HCT116 (cell line): Measurements from ENCODE around the gene ZSCAN29.
"Not testable (repeated sequence)": the region's sequence is repeated elsewhere in the genome, so short reads cannot be mapped to it uniquely, and the experiment has no call there.

ENCODE experiments used
- ATF3 ChIP-seq: IDR thresholded peaks from 2 replicates; pipeline ENCODE4 v1.6.1; 2012
- EZH2 ChIP-seq: fragments of 200-600 bp; sonication (generic); IDR thresholded peaks from 2 replicates; pipeline ENCODE4 v1.6.1; 2017; ENCODE audit warnings: antibody characterized with exemption, mixed run types
- EZH2phosphoT487 ChIP-seq: fragments of 200-600 bp; IDR thresholded peaks from 2 replicates; pipeline ENCODE4 v1.6.1; 2018; ENCODE audit warnings: antibody characterized with exemption, borderline replicate concordance
- JUND ChIP-seq: IDR thresholded peaks from 2 replicates; pipeline ENCODE4 v1.6.1; 2012
- POLR2A ChIP-seq: IDR thresholded peaks from 2 replicates; pipeline ENCODE4 v1.7.0; 2011; ENCODE audit warnings: borderline replicate concordance; ENCODE audit not compliant: insufficient read depth, insufficient read length; ENCODE audit errors: extremely low read depth
- RAD21 ChIP-seq: IDR thresholded peaks from 2 replicates; pipeline ENCODE4 v1.6.1; 2012; ENCODE audit warnings: low read depth, mild to moderate bottlenecking
- REST ChIP-seq: IDR thresholded peaks from 2 replicates; pipeline ENCODE4 v1.6.1; 2012; ENCODE audit warnings: low read depth
- SIN3A ChIP-seq: IDR thresholded peaks from 2 replicates; pipeline ENCODE4 v1.6.1; 2012; ENCODE audit warnings: low read depth
- SP1 ChIP-seq: IDR thresholded peaks from 2 replicates; pipeline ENCODE4 v1.6.1; 2012; ENCODE audit warnings: low read depth
- SRF ChIP-seq: IDR thresholded peaks from 2 replicates; pipeline ENCODE4 v1.6.1; 2012; ENCODE audit warnings: low read depth
- ZNF274 ChIP-seq: fragments of 200-500 bp; sonication (Bioruptor generic); IDR thresholded peaks from 2 replicates; pipeline ENCODE4 v1.6.1; 2014; ENCODE audit warnings: mild to moderate bottlenecking, low read depth, low read length, inconsistent platforms
- TF ChIP-seq, protein P1 (sequence below), 3 experiments: fragments of 200-600 bp in 1 of 3; sonication (generic) in 1 of 3; IDR thresholded peaks in 2 of 3; conservative IDR thresholded peaks in 1 of 3; 2 replicates each; pipeline ENCODE4 v1.5.1; 2012 to 2017; ENCODE audit warnings: low read depth in 2 of 3, low read length in 2 of 3, antibody characterized with exemption in 1 of 3, borderline replicate concordance in 1 of 3, control low read depth in 1 of 3, mild to moderate bottlenecking in 1 of 3, mixed read lengths in 1 of 3, mixed run types in 1 of 3, moderate library complexity in 1 of 3; ENCODE audit not compliant: insufficient read depth in 1 of 3
- TF ChIP-seq, protein P2 (sequence below): IDR thresholded peaks from 2 replicates; pipeline ENCODE4 v1.6.1; 2012

- TF ChIP-seq POLR2A, ZNF274, EZH2, JUND, RAD21, SP1, SIN3A, SRF, ATF3, REST, EZH2phosphoT487: not testable (repeated sequence)
- TF ChIP-seq, protein P1, sequence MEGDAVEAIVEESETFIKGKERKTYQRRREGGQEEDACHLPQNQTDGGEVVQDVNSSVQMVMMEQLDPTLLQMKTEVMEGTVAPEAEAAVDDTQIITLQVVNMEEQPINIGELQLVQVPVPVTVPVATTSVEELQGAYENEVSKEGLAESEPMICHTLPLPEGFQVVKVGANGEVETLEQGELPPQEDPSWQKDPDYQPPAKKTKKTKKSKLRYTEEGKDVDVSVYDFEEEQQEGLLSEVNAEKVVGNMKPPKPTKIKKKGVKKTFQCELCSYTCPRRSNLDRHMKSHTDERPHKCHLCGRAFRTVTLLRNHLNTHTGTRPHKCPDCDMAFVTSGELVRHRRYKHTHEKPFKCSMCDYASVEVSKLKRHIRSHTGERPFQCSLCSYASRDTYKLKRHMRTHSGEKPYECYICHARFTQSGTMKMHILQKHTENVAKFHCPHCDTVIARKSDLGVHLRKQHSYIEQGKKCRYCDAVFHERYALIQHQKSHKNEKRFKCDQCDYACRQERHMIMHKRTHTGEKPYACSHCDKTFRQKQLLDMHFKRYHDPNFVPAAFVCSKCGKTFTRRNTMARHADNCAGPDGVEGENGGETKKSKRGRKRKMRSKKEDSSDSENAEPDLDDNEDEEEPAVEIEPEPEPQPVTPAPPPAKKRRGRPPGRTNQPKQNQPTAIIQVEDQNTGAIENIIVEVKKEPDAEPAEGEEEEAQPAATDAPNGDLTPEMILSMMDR (IDR thresholded peaks at IDR 0.05 in 2 of 3, conservative IDR thresholded peaks at IDR 0.05 in 1 of 3; ENCODE audit: borderline replicate concordance in 1 of 3, insufficient read depth in 1 of 3, low read depth in 2 of 3, low read length in 2 of 3) = not testable (repeated sequence)
- TF ChIP-seq, protein P2, sequence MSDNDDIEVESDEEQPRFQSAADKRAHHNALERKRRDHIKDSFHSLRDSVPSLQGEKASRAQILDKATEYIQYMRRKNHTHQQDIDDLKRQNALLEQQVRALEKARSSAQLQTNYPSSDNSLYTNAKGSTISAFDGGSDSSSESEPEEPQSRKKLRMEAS = not testable (repeated sequence)
Measured at GRCh38 chr15:43393592-43393991, 22.7 kb upstream of the ZSCAN29 start.
